H1 (cell line): ENCODE results near the gene NT5M. TPM values are rescaled to one million over a fixed set of nuclear protein-coding genes. Genes with fewer than 3 reads are reported as not detected.

ENCODE experiments used
- CTCF ChIA-PET: fragments of 300-600 bp; sonication (Branson Sonifier 250); formaldehyde crosslinking; loops from one replicate; lab custom pipeline; 2021; ENCODE audit not compliant: partially characterized antibody; lab: Charles Lee
- POLR2A ChIA-PET: fragments of 300-600 bp; sonication (Branson Sonifier 250); formaldehyde crosslinking; loops from one replicate; lab custom pipeline; 2021; ENCODE audit warnings: inconsistent platforms; ENCODE audit not compliant: partially characterized antibody; lab: Charles Lee
- DNase-seq, 2 experiments: peaks; one replicate each; pipeline versions ENCODE4 v3.0.0 to v3.0.0-alpha.2; 2010 to 2022; ENCODE audit warnings: low spot score in 2 of 2, low read depth in 1 of 2, mixed read lengths in 1 of 2
- FAIRE-seq: peaks from 2 replicates; lab custom pipeline; 2011; peaks lifted over from hg19 to GRCh38; lab: Jason Lieb, UNC
- H2AFZ ChIP-seq: 2 replicates; pipeline ENCODE4 v1.8.1; 2012; ENCODE audit warnings: low read length, inconsistent platforms
- H2AK5ac ChIP-seq: 2 replicates; pipeline ENCODE4 v1.6.1; 2013; ENCODE audit warnings: low read depth, low read length
- H2BK120ac ChIP-seq: replicated peaks from 2 replicates; pipeline ENCODE3; 2013; ENCODE audit warnings: low read depth, low read length, inconsistent platforms
- H2BK12ac ChIP-seq: 2 replicates; pipeline ENCODE4 v1.6.1; 2013; ENCODE audit warnings: low read depth, low read length
- H2BK15ac ChIP-seq: 2 replicates; pipeline ENCODE4 v1.6.1; 2013; ENCODE audit warnings: low read length
- H2BK20ac ChIP-seq: 2 replicates; pipeline ENCODE4 v1.6.1; 2013; ENCODE audit warnings: low read length
- H2BK5ac ChIP-seq: 2 replicates; pipeline ENCODE4 v1.6.1; 2013; ENCODE audit warnings: low read depth, low read length
- H3K14ac ChIP-seq: 2 replicates; pipeline ENCODE4 v1.6.1; 2013; ENCODE audit warnings: inconsistent platforms; ENCODE audit not compliant: insufficient read length
- H3K18ac ChIP-seq: 2 replicates; pipeline ENCODE4 v1.6.1; 2013; ENCODE audit warnings: low read length; ENCODE audit errors: extremely low read depth
- H3K23ac ChIP-seq: 2 replicates; pipeline ENCODE4 v1.6.1; 2013; ENCODE audit warnings: inconsistent platforms; ENCODE audit not compliant: insufficient read length
- H3K23me2 ChIP-seq: 2 replicates; pipeline ENCODE4 v1.6.1; 2013; ENCODE audit warnings: low read depth, low read length
- H3K27ac ChIP-seq: 2 replicates; pipeline ENCODE4 v1.6.1; 2011; ENCODE audit warnings: low read depth, low read length, inconsistent platforms
- H3K27me3 ChIP-seq, 4 experiments: replicated peaks in 1 of 4; 1 replicate in 1 of 4; 2 replicates in 3 of 4; pipeline versions ENCODE4 v1.6.1 to v1.8.1; 2011 to 2013; ENCODE audit warnings: low read length in 3 of 4, mild to moderate bottlenecking in 3 of 4, inconsistent platforms in 2 of 4, mixed read lengths in 2 of 4, moderate library complexity in 1 of 4; ENCODE audit not compliant: control insufficient read depth in 3 of 4, insufficient read depth in 3 of 4; ENCODE audit errors: extremely low read depth in 1 of 4
- H3K36me3 ChIP-seq, 4 experiments: 2 replicates each; pipeline versions ENCODE4 v1.6.1 to v1.8.1; 2011 to 2013; ENCODE audit warnings: mild to moderate bottlenecking in 4 of 4, low read length in 3 of 4, moderate library complexity in 2 of 4, control low read depth in 1 of 4, inconsistent platforms in 1 of 4; ENCODE audit not compliant: insufficient read depth in 4 of 4, control insufficient read depth in 2 of 4
- H3K4ac ChIP-seq: replicated peaks from 2 replicates; pipeline ENCODE3; 2013; ENCODE audit warnings: low read length, low read depth, mixed read lengths, inconsistent platforms; ENCODE audit not compliant: insufficient read length
- H3K4me1 ChIP-seq, 4 experiments: replicated peaks in 1 of 4; 1 replicate in 1 of 4; 2 replicates in 3 of 4; pipeline versions ENCODE4 v1.6.1 to v1.8.1; 2011 to 2013; ENCODE audit warnings: low read length in 3 of 4, inconsistent platforms in 2 of 4, mixed read lengths in 1 of 4; ENCODE audit not compliant: insufficient read depth in 4 of 4, control insufficient read depth in 3 of 4
- H3K4me2 ChIP-seq, 2 experiments: 2 replicates each; pipeline versions ENCODE4 v1.6.1 to v1.8.1; 2011 to 2013; ENCODE audit warnings: low read depth in 2 of 2, low read length in 2 of 2, control low read depth in 1 of 2, inconsistent platforms in 1 of 2, mild to moderate bottlenecking in 1 of 2; ENCODE audit not compliant: insufficient read depth in 1 of 2
- H3K4me3 ChIP-seq, 4 experiments: fragments of 200-600, 300-600 bp in 1 of 4; sonication (generic), shearing (Covaris generic), sonication (Bioruptor Twin) in 1 of 4; 2 replicates each; pipeline versions ENCODE4 v1.5.1 to v1.8.1; 2011 to 2016; ENCODE audit warnings: low read length in 4 of 4, low read depth in 3 of 4, control low read depth in 2 of 4, inconsistent platforms in 2 of 4, mild to moderate bottlenecking in 2 of 4, mixed read lengths in 1 of 4, moderate library complexity in 1 of 4; ENCODE audit not compliant: insufficient read depth in 2 of 4; ENCODE audit errors: extremely low read depth in 1 of 4
- H3K56ac ChIP-seq: replicated peaks from 2 replicates; pipeline ENCODE3; 2013; ENCODE audit warnings: low read depth, mild to moderate bottlenecking, mixed read lengths, low read length, inconsistent platforms; ENCODE audit not compliant: insufficient read length
- H3K79me1 ChIP-seq: 2 replicates; pipeline ENCODE4 v1.6.1; 2013; ENCODE audit warnings: low read depth, low read length, control low read depth
- H3K79me2 ChIP-seq, 2 experiments: 2 replicates each; pipeline versions ENCODE4 v1.6.1 to v1.8.1; 2012 to 2013; ENCODE audit warnings: low read length in 2 of 2, mild to moderate bottlenecking in 2 of 2, inconsistent platforms in 1 of 2; ENCODE audit not compliant: insufficient read depth in 2 of 2, control insufficient read depth in 1 of 2
- H3K9ac ChIP-seq, 4 experiments: replicated peaks in 1 of 4; 1 replicate in 1 of 4; 2 replicates in 3 of 4; pipeline versions ENCODE4 v1.6.1 to v1.8.1; 2011 to 2013; ENCODE audit warnings: low read depth in 3 of 4, low read length in 3 of 4, control low read depth in 2 of 4, mild to moderate bottlenecking in 2 of 4, moderate library complexity in 2 of 4, inconsistent platforms in 1 of 4; ENCODE audit errors: extremely low read depth in 1 of 4
- H3K9me3 ChIP-seq, 2 experiments: 2 replicates each; pipeline versions ENCODE4 v1.6.1 to v1.8.1; 2012 to 2013; ENCODE audit warnings: mild to moderate bottlenecking in 2 of 2, moderate library complexity in 2 of 2, control low read depth in 1 of 2, inconsistent platforms in 1 of 2, low read depth in 1 of 2, low read length in 1 of 2, mixed read lengths in 1 of 2; ENCODE audit not compliant: insufficient read depth in 2 of 2
- H4K20me1 ChIP-seq, 2 experiments: replicated peaks in 1 of 2; 2 replicates each; pipeline versions ENCODE3 to v1.8.1; 2011 to 2013; ENCODE audit warnings: inconsistent platforms in 2 of 2, low read length in 2 of 2, mild to moderate bottlenecking in 1 of 2; ENCODE audit not compliant: insufficient read depth in 2 of 2, control insufficient read depth in 1 of 2
- H4K5ac ChIP-seq: 2 replicates; pipeline ENCODE4 v1.6.1; 2013; ENCODE audit warnings: low read length, low read depth, mixed read lengths, inconsistent platforms; ENCODE audit not compliant: insufficient read length
- H4K8ac ChIP-seq: 2 replicates; pipeline ENCODE4 v1.8.0; 2013; ENCODE audit warnings: mild to moderate bottlenecking, moderate library complexity, low read length, inconsistent platforms; ENCODE audit not compliant: insufficient read depth; ENCODE audit errors: extremely low read depth
- H4K91ac ChIP-seq: replicated peaks from 2 replicates; pipeline ENCODE3; 2013; ENCODE audit warnings: low read length, mixed read lengths, inconsistent platforms; ENCODE audit not compliant: insufficient read length
- BACH1 ChIP-seq: IDR thresholded peaks from 2 replicates; pipeline ENCODE4 v1.6.1; 2012; ENCODE audit warnings: low read length, improper control_type of control experiment
- BRCA1 ChIP-seq: IDR thresholded peaks from 2 replicates; pipeline ENCODE4 v1.6.1; 2012; ENCODE audit warnings: low read depth, low read length, improper control_type of control experiment
- CBX8 ChIP-seq: fragments of 300-800, 300-1000 bp; sonication (generic); IDR thresholded peaks from 2 replicates; pipeline ENCODE4 v1.7.1; 2016; ENCODE audit warnings: low read depth, low read length, borderline replicate concordance
- CEBPB ChIP-seq: IDR thresholded peaks from 2 replicates; pipeline ENCODE4 v1.6.1; 2012; ENCODE audit warnings: low read depth, low read length
- FOSL1 ChIP-seq: IDR thresholded peaks from 2 replicates; pipeline ENCODE4 v1.6.1; 2011; ENCODE audit warnings: mild to moderate bottlenecking, low read depth, low read length, moderate library complexity; ENCODE audit not compliant: insufficient read depth
- HDAC2 ChIP-seq, 2 experiments: fragments of 300-600 bp in 1 of 2; sonication (generic) in 1 of 2; IDR thresholded peaks; 2 replicates each; pipeline ENCODE4 v1.6.1; 2011 to 2012; ENCODE audit warnings: low read depth in 2 of 2, low read length in 2 of 2, mild to moderate bottlenecking in 2 of 2, moderate library complexity in 2 of 2, borderline replicate concordance in 1 of 2, inconsistent platforms in 1 of 2
- POU5F1 ChIP-seq: IDR thresholded peaks from 2 replicates; pipeline ENCODE4 v1.6.1; 2011; ENCODE audit warnings: low read depth, mild to moderate bottlenecking, low read length, moderate library complexity
- RAD21 ChIP-seq, 2 experiments: IDR thresholded peaks in 1 of 2; conservative IDR thresholded peaks in 1 of 2; 2 replicates each; pipeline ENCODE4 v1.6.1; 2011; ENCODE audit warnings: low read depth in 2 of 2, low read length in 2 of 2, improper control_type of control experiment in 1 of 2, inconsistent platforms in 1 of 2, mild to moderate bottlenecking in 1 of 2, moderate library complexity in 1 of 2
- RNF2 ChIP-seq: fragments of 200-900, 300-1000 bp; sonication (generic); IDR thresholded peaks from 2 replicates; pipeline ENCODE4 v1.7.1; 2016; ENCODE audit warnings: borderline replicate concordance, low read depth, mild to moderate bottlenecking, antibody characterized with exemption, low read length; ENCODE audit not compliant: poor library complexity, severe bottlenecking; ENCODE audit errors: missing control alignments
- SP1 ChIP-seq: IDR thresholded peaks from 2 replicates; pipeline ENCODE4 v1.6.1; 2011; ENCODE audit warnings: low read depth, low read length
- TAF7 ChIP-seq: optimal IDR thresholded peaks from 2 replicates; pipeline ENCODE3; 2011; ENCODE audit warnings: low read depth, mild to moderate bottlenecking, inconsistent platforms, low read length, moderate library complexity, borderline replicate concordance
- USF2 ChIP-seq: IDR thresholded peaks from 2 replicates; pipeline ENCODE4 v1.6.1; 2011; ENCODE audit warnings: low read length, improper control_type of control experiment
- WGBS, 2 experiments: shearing (Covaris generic) in 1 of 2; methylation state at CpG; one replicate each; pipeline versions ENCODE4 v1.1.6 to v1.1.7; 2013 to 2015; ENCODE audit warnings: low lambda C conversion rate in 2 of 2, mixed read lengths in 2 of 2, inconsistent platforms in 1 of 2, low coverage in 1 of 2, missing lambda C conversion rate in 1 of 2; ENCODE audit not compliant: insufficient replicate concordance in 2 of 2, insufficient coverage in 1 of 2, insufficient read length in 1 of 2; ENCODE audit errors: extremely low coverage in 1 of 2, missing lambda C conversion rate in 1 of 2; 5-methylcytosine and 5-hydroxymethylcytosine counted together
- polyA plus RNA-seq, 7 experiments: library from polyadenylated mRNA; depleted of rRNA in 3 of 7; stranded (reverse) in 5 of 7; unstranded in 2 of 7; fragments of >200 nt in 5 of 7; fragments of 200-250 nt in 2 of 7; gene quantifications; 1 replicate in 5 of 7; 2 replicates in 1 of 7; 4 replicates in 1 of 7; pipeline versions ENCODE4 v1.2.1 to v1.2.3, GENCODE V29; 2011 to 2013; ENCODE audit warnings: missing spikeins in 2 of 7, mixed read lengths in 2 of 7
- total RNA-seq: library from RNA; stranded (reverse); fragmentation: NEBNext Ultra II Directional; extraction: Animal tissue kit (Norgen Biotek cat#: 25700); gene quantifications from 2 replicates; pipeline ENCODE4 v1.2.1, GENCODE V29; 2021

The NT5M gene
- total and polyA plus RNA-seq, 2 of the 8 experiments (the other 6 are each of a cell fraction or from before 2014, with no cell fraction given), result 7.6 to 18.2 TPM

GRCh38 chr17:17309356-17309755 is 6.2 kb downstream of the NT5M start:
- ChIA-PET POLR2A (no interaction called here), CTCF (no interaction called here)
- TF ChIP-seq SP1 (no peak), CEBPB (no peak), USF2 (no peak), RNF2 (no peak), POU5F1 (no peak), FOSL1 (no peak), BRCA1 (no peak), BACH1 (no peak), CBX8 (no peak), RAD21 (IDR thresholded peaks at IDR 0.05 in 1 of 2, conservative IDR thresholded peaks at IDR 0.05 in 1 of 2; ENCODE audit: low read depth in 2 of 2, low read length in 2 of 2) (no peak), TAF7 (no peak), HDAC2 (IDR thresholded peaks at IDR 0.05; ENCODE audit: borderline replicate concordance in 1 of 2, low read depth in 2 of 2, low read length in 2 of 2) (no peak)

More at GRCh38 chr17:17309356-17309755, 6.2 kb downstream of the NT5M start:
- Histone ChIP-seq H2BK15ac (no peak overlapping the region), H3K9me3 (no peaks in the 10 kb centered on the region; a peak in 1 of 4 replicates), H3K23me2 (no peaks in the 10 kb centered on the region), H3K79me1 (no peaks in the 10 kb centered on the region), H4K20me1 (no peaks in the 10 kb centered on the region), H3K4ac (no peak overlapping the region), H3K56ac (no peak overlapping the region), H3K14ac (no peak overlapping the region), H2BK120ac (no peak overlapping the region), H3K4me2 (no peak overlapping the region), H4K5ac (no peak overlapping the region), H4K91ac (no peak overlapping the region), H3K18ac (no peak overlapping the region), H2BK20ac (no peak overlapping the region), H3K9ac (no peak overlapping the region), H3K4me1 (peaks cover 0 to 3% (median under 1%) of the 10 kb centered on the region in 4 experiments; a peak in 2 of 7 replicates), H3K27me3 (peaks cover 0 to 3% (median 2%) of the 10 kb centered on the region in 4 experiments; a peak in 4 of 7 replicates), H3K4me3 (no peak overlapping the region), H2BK5ac (no peak overlapping the region), H3K36me3 (no peaks in the 10 kb centered on the region; a peak in 1 of 8 replicates), H3K79me2 (no peaks in the 10 kb centered on the region), H3K27ac (no peak overlapping the region), H3K23ac (no peak overlapping the region), H2AK5ac (no peak overlapping the region), H2AFZ (no peak overlapping the region), H4K8ac (no peak overlapping the region), H2BK12ac (no peak overlapping the region)
- FAIRE-seq (no peak), DNase-seq (no peak)
- WGBS, 2 experiments, result 93% methylated on average over 1 of the region's 1 CpG; no CpG with 5 or more reads in 1 of the 2 experiments
